Neural cell (in vitro differentiated cells): ENCODE data around the gene COL4A2. TPM values are rescaled to one million over a fixed set of nuclear protein-coding genes. Genes with fewer than 3 reads are reported as not detected.

Experiments used
- H2AFZ ChIP-seq: fragments of 200-600, 300-800 bp; sonication (generic), shearing (Covaris generic); 2 replicates; pipeline ENCODE4 v1.6.0; 2014; ENCODE audit warnings: low read depth, mild to moderate bottlenecking, antibody characterized with exemption, low read length, moderate library complexity
- H3F3A ChIP-seq: fragments of 200-600 bp; shearing (Covaris generic); 2 replicates; pipeline ENCODE4 v1.6.1; 2016; ENCODE audit warnings: mild to moderate bottlenecking, moderate library complexity, mixed read lengths, antibody characterized with exemption, low read length; ENCODE audit not compliant: insufficient read depth, poor library complexity, severe bottlenecking
- H3K27ac ChIP-seq: fragments of 200-600, 300-800 bp; sonication (generic), shearing (Covaris generic); 2 replicates; pipeline ENCODE4 v1.5.1; 2014; ENCODE audit warnings: mild to moderate bottlenecking, low read length, moderate library complexity
- H3K27me3 ChIP-seq: fragments of 300-800, 200-600 bp; sonication (generic), shearing (Covaris generic); 2 replicates; pipeline ENCODE4 v1.6.0; 2014; ENCODE audit warnings: mild to moderate bottlenecking, low read depth, low read length, moderate library complexity; ENCODE audit not compliant: insufficient read depth
- H3K36me3 ChIP-seq: fragments of 300-800, 200-600 bp; sonication (generic), shearing (Covaris generic); 2 replicates; pipeline ENCODE4 v1.5.1; 2014; ENCODE audit warnings: mild to moderate bottlenecking, antibody characterized with exemption, low read length, moderate library complexity; ENCODE audit not compliant: insufficient read depth
- H3K4me2 ChIP-seq: fragments of 300-800, 200-600 bp; sonication (generic), shearing (Covaris generic); 2 replicates; pipeline ENCODE4 v1.6.0; 2014; ENCODE audit warnings: mild to moderate bottlenecking, low read length
- H3K4me3 ChIP-seq: fragments of 300-800, 200-600 bp; sonication (generic), shearing (Covaris generic); 2 replicates; pipeline ENCODE4 v1.5.1; 2014; ENCODE audit warnings: mild to moderate bottlenecking, low read length, moderate library complexity
- H3K79me2 ChIP-seq: fragments of 200-600 bp; shearing (Covaris generic); replicated peaks from 2 replicates; pipeline ENCODE4 v1.6.0; 2014; ENCODE audit warnings: mild to moderate bottlenecking, low read length, moderate library complexity; ENCODE audit not compliant: insufficient read depth
- H3K9ac ChIP-seq: fragments of 300-800, 200-600 bp; sonication (generic), shearing (Covaris generic); 2 replicates; pipeline ENCODE4 v1.6.1; 2016; ENCODE audit warnings: mild to moderate bottlenecking, low read length, mixed read lengths
- H3K9me2 ChIP-seq: fragments of 200-600 bp; shearing (Covaris generic); 2 replicates; pipeline ENCODE4 v1.6.1; 2016; ENCODE audit warnings: mild to moderate bottlenecking, low read length, mixed read lengths; ENCODE audit not compliant: insufficient read depth
- H3K9me3 ChIP-seq: fragments of 200-600, 300-800 bp; sonication (generic), shearing (Covaris generic); 2 replicates; pipeline ENCODE4 v1.6.1; 2016; ENCODE audit warnings: mild to moderate bottlenecking, mixed run types, low read length, moderate library complexity, mixed read lengths
- H4K20me1 ChIP-seq: fragments of 200-600 bp; shearing (Covaris generic); 2 replicates; pipeline ENCODE4 v1.6.1; 2016; ENCODE audit warnings: mild to moderate bottlenecking, mixed run types; ENCODE audit not compliant: insufficient read depth
- EP300 ChIP-seq: fragments of 450-650 bp; conservative IDR thresholded peaks from 2 replicates; pipeline ENCODE4 v1.6.1; 2014; ENCODE audit warnings: antibody characterized with exemption, mild to moderate bottlenecking, moderate library complexity; ENCODE audit not compliant: poor library complexity, severe bottlenecking
- EZH2 ChIP-seq: fragments of 200-600, 300-800 bp; shearing (Covaris generic), sonication (generic); IDR thresholded peaks from 2 replicates; pipeline ENCODE4 v1.6.1; 2014; ENCODE audit warnings: antibody characterized with exemption, low read length, borderline replicate concordance, mild to moderate bottlenecking; ENCODE audit not compliant: insufficient read depth, poor library complexity, severe bottlenecking
- MXI1 ChIP-seq: fragments of 450-650 bp; conservative IDR thresholded peaks from 2 replicates; pipeline ENCODE4 v1.6.1; 2014; ENCODE audit warnings: antibody characterized with exemption, mild to moderate bottlenecking; ENCODE audit not compliant: poor library complexity, severe bottlenecking
- POLR2AphosphoS5 ChIP-seq: IDR thresholded peaks from 2 replicates; pipeline ENCODE4 v1.6.1; 2012
- RAD21 ChIP-seq: fragments of 450-650 bp; conservative IDR thresholded peaks from 2 replicates; pipeline ENCODE4 v1.6.1; 2014; ENCODE audit warnings: antibody characterized with exemption, mild to moderate bottlenecking, moderate library complexity
- REST ChIP-seq: IDR thresholded peaks from 2 replicates; pipeline ENCODE4 v1.6.1; 2012; ENCODE audit warnings: borderline replicate concordance
- SMC3 ChIP-seq: fragments of 450-650 bp; conservative IDR thresholded peaks from 2 replicates; pipeline ENCODE4 v1.6.1; 2014; ENCODE audit warnings: antibody characterized with exemption, mild to moderate bottlenecking, moderate library complexity; ENCODE audit not compliant: poor library complexity
- TAF1 ChIP-seq: IDR thresholded peaks from 2 replicates; pipeline ENCODE4 v1.6.1; 2012; ENCODE audit warnings: low read depth
- polyA plus RNA-seq: library from polyadenylated mRNA; depleted of rRNA; stranded (reverse); fragments of >200 nt; gene quantifications from 2 replicates; pipeline ENCODE4 v1.2.3, GENCODE V29; 2014
- TF ChIP-seq, protein P1 (sequence below): fragments of 450-650 bp; IDR thresholded peaks from 2 replicates; pipeline ENCODE4 v1.5.1; 2014; ENCODE audit warnings: antibody characterized with exemption, mild to moderate bottlenecking, moderate library complexity; ENCODE audit not compliant: poor library complexity, severe bottlenecking

The COL4A2 gene
- polyA plus RNA-seq, 1 donor from 2014 or later = 30.8 TPM

DNA sequence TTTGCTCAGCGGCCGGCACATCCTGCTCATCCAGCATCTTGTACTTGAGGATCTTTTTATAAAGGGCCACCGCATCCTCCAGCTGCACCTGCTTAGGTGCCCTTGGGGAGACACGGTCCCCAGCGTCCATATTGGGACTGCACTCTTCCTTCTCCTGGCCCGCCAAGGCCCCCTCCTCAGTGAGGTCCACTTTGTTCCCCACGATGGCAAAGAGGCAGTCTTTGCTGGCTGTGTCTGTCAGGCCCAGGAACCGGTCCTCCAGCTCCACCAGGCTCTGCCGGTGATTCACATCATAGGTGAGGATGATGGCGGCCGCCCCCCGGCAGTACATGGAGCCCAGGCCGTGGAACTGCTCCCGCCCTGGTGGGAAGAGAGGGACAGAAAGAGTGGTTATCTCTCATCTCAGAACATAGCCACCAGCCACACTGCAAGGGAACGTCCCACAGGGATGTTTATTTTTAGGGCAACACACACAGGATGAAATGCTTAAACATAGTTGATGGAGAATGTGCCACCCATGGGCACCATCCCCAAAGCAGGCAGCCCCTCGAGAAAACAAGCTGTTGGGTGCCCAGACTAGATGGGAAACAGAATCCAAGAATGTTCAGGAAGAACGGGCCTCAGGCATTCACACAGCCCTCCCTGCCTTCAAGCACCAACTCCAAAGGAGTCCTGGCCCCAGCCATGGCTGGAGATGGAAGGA lies 216.9 kb downstream of the COL4A2 start:
- TF ChIP-seq POLR2AphosphoS5 = no peak
- TF ChIP-seq EP300 = no peak
- TF ChIP-seq MXI1 = no peak
- no peak for TF ChIP-seq RAD21
- no peak for TF ChIP-seq EZH2
- TF ChIP-seq, protein P1, sequence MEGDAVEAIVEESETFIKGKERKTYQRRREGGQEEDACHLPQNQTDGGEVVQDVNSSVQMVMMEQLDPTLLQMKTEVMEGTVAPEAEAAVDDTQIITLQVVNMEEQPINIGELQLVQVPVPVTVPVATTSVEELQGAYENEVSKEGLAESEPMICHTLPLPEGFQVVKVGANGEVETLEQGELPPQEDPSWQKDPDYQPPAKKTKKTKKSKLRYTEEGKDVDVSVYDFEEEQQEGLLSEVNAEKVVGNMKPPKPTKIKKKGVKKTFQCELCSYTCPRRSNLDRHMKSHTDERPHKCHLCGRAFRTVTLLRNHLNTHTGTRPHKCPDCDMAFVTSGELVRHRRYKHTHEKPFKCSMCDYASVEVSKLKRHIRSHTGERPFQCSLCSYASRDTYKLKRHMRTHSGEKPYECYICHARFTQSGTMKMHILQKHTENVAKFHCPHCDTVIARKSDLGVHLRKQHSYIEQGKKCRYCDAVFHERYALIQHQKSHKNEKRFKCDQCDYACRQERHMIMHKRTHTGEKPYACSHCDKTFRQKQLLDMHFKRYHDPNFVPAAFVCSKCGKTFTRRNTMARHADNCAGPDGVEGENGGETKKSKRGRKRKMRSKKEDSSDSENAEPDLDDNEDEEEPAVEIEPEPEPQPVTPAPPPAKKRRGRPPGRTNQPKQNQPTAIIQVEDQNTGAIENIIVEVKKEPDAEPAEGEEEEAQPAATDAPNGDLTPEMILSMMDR = no peak
- TF ChIP-seq REST = no peak
- TF ChIP-seq TAF1 = no peak
- no peak for TF ChIP-seq SMC3
- Histone ChIP-seq H3K9me3 (no peaks in the 10 kb centered on the region), H3F3A (no peaks in the 10 kb centered on the region), H4K20me1 (no peaks in the 10 kb centered on the region), H2AFZ (no peak overlapping the region), H3K9ac (no peak overlapping the region), H3K4me2 (no peak overlapping the region), H3K27me3 (no peaks in the 10 kb centered on the region), H3K36me3 (no peaks in the 10 kb centered on the region), H3K4me3 (no peak overlapping the region), H3K27ac (no peak overlapping the region), H3K79me2 (no peaks in the 10 kb centered on the region), H3K9me2 (no peaks in the 10 kb centered on the region)

GRCh38 chr13:110524541-110525257 lies 217.6 kb downstream of the COL4A2 start:
- no peaks in the 10 kb centered on the region for H3K9me3 ChIP-seq
- H3K27me3 ChIP-seq = no peaks in the 10 kb centered on the region
- no peaks in the 10 kb centered on the region for H3F3A ChIP-seq
- no peak for TF ChIP-seq REST
- no peak overlapping the region for H3K27ac ChIP-seq
- no peak overlapping the region for H3K9ac ChIP-seq
- no peaks in the 10 kb centered on the region for H3K9me2 ChIP-seq
- H3K4me3 ChIP-seq = no peak overlapping the region
- no peaks in the 10 kb centered on the region for H3K79me2 ChIP-seq
- no peaks in the 10 kb centered on the region for H3K36me3 ChIP-seq
- no peaks in the 10 kb centered on the region for H4K20me1 ChIP-seq
- H3K4me2 ChIP-seq = no peak overlapping the region
- no peak overlapping the region for H2AFZ ChIP-seq
